ENCODE data around the gene GID8.
"Not testable (repeated sequence)": the region's sequence is repeated elsewhere in the genome, so short reads cannot be mapped to it uniquely, and the experiment has no call there.

GID8 gene

DNA sequence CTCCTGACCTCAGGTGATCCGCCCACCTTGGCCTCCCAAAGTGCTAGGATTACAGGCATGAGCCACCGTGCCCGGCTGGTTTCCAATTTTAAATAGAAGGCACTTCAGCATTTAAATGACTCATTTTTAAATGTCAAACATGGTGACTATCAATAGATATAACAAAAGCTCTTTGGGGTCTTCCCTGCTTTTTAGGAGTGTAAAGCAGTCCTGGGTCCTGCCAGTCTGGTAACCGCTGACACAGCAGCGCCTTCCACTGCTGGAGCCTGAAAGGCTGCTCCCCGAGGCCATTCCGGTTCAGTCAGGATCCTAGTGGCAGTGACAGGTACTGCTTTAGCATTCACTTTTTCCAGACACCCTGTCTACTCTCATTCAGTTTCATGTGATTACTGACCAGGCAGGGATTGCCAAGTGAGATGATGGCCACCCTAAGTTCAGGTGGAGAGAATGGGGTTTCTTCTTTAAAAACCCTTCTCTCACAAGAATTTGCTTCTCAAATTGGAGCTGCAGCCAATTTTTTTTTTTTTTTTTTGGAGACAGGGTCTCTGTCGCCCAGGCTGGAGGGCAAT, 16.7 kb upstream of the GID8 start:
- in situ Hi-C loops (cut with MboI; ENCODE audit: low sequenced_read_pairs): no loop called here

GRCh38 chr20:62922451-62922921, 15.5 kb upstream of the GID8 start:
- in situ Hi-C loops (cut with MboI; ENCODE audit: low sequenced_read_pairs): no loop called here

DNA sequence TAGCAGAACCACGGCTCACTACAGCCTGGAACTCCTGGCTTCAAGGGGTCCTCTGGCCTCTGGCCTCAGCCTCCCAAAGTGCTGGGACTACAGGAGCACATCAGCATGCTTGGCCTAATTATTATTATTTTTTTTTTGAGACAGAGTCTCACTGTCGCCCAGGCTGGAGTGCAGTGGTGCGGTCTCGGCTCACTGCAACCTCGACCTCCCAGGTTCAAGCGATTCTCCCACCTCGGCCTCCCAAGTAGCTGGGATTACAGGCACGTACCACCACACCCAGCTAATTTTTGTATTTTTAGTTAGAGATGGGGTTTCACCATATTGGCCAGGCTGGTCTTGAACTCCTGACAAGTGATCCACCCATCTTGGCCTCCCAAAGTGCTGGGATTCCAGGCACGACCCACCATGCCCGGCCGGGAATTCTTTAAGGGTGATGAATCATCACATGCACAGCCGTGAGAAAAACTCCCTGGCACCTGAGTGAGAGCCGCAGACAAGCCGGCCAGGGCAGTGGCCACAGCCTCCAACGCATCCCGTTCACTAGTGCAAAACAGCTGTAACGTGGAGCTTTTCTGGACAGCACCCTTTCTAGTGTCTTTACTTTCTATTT, 14.8 kb upstream of the GID8 start:
- in situ Hi-C loops (cut with MboI; ENCODE audit: low sequenced_read_pairs): not testable (repeated sequence)

DNA sequence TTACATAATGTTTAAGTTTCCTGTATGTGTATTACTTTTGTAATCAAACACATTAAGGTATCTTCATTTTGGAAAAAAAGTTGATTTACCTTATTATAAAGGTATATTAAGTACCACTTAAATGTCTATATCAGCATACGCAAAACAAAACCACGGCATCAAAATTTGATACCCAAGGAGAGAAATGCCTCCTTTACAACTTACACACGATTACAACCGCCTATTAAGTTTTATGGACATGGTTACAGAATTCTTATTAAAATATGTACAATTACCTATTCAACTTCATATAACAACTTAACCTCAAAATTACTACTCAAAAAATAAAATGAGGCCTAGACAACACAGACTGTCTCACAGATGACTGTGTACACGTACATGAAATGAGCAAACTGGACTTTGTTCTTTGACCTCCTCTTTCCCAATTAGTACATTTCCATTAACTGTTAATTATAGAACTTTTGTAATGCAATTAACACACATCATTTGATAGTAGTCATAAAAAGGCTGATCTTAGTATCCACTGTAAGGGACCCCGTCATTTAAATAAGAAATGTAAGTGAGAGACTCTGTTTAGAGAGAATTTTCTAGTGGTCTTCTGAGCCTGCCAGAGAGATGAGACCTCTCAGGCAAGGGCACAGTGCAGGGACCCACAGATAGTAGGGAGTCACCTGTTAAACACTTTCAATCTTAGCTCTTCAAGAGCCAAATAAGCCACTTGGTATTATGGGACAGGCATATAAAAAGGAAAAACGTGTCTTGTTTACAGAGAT, 14.1 kb upstream of the GID8 start:
- in situ Hi-C loops (cut with MboI; ENCODE audit: low sequenced_read_pairs): no loop called here

DNA sequence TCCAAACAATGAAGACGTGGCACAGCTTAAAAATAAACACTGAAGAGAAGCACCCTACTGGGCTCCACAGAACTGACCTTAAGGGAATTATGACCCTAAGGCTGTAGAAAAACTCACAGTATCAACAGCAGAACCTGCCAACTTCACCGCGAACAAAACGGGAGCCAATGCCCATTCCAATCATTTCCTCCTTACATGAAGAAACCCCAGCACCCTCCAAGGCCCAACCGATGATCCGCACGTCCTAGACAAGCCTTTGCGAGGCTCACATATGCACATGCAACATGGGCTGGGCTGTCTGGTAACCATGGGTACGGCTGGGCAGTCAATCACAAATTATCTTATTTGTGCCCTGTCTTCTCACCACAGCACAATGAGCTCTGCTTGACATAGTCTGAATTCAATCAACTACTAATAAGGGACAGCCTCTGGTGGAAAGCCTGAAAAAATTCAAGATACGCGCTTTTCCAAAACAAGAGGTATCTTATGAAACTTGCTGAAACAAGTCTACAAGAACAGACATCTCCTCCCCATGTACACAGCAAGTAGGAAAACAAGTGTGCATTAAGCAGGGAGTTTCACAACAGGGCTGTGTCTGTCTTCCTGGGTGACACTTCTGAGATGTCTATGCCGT, 13.4 kb upstream of the GID8 start:
- in situ Hi-C loops (cut with MboI; ENCODE audit: low sequenced_read_pairs): no loop called here

DNA sequence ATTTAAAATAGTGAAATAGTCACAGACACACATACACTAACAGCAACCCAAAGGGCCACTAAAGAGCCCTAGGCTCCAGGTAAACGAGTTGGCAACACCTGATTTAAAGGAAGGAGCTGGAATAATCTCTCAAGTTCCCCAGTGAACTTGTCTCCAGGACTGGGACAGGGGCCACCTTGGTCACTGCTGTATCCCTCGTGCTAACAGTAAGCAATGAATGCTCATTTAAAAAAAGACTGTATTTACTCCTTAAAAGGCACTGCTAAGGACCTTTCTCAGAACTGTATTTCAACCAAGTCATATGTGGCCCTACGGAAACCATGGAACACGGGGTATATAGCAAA, 12.9 kb upstream of the GID8 start:
- in situ Hi-C loops (cut with MboI; ENCODE audit: low sequenced_read_pairs): no loop called here

GRCh38 chr20:62925420-62926228, 12.3 kb upstream of the GID8 start:
- in situ Hi-C loops (cut with MboI; ENCODE audit: low sequenced_read_pairs): no loop called here

DNA sequence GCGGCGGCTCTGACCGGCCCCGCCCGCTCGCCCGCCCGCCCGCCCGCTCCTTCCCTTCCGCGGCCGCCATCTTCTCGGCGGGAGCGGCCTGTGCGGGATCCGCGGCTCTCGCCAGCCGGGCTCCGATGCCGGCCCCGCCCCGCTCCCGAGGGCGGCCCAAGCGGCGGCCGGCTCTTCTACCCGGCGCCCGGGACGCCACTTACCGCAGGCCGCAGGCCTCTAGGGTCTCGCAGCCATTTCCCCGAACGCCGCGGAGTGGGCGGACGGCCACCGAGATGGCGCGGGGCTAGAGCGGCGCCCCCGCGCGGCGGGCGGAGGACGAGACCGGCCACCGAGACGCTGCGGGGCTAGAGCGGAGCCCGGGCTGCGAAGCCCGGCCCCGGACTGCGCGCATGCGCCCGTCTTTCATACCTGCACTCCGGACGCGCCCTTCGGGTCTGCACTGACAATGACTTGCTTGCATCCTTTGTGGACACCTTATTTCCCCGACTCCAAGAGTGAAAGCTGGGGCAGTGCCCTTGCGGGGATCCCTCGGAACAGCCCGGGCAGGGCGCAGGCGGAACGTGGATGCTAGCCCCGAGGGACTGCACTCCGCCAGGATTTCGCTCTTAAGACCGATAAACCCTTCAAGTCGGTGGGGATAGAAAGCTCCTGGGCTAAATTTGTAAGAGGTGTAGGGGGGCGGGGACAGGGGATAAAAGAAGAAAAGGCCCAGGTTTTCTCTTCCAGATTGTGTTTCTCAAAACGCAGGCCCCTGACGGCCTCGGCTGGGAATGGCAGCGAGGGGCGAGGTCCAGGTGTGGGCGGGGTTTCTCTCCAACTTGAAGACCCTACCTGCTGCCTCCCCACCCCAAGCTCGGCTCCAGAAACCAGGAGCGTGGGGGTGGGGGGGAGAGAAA, 11.5 kb upstream of the GID8 start, which contains the start of gene DIDO1:
TSS of gene DIDO1 (minus strand) at position 277 of the 899 bp plus-strand sequence.
- in situ Hi-C loops (cut with MboI; ENCODE audit: low sequenced_read_pairs): no loop called here

DNA sequence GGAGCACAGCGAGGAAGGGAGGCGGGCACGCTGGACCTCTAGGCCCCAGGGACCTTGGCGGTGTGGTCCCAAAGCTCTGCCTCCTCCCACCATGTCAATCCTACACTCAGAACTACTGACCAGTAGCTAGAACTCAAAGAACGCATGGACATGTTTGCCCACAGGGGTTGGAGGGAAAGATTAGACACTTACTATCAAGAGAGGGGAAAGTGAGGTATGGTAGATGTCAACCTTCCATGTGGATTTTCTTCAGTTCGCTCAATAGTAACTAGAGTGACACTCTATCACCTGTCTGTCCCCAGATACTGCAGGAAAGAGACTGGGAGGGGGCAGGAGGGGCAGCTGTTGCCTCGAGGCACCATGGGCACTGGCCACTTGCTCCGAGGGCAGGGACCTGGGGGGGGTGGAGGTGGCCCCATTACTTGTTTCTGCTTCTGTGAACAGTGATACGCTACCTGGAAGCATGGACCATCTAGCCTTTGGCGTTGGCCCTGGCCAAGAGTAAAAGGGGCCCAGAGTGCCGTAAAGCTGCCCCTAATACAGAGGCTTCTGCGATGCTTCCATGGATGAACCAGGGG, 10.7 kb upstream of the GID8 start:
- in situ Hi-C loops (cut with MboI; ENCODE audit: low sequenced_read_pairs): no loop called here

DNA sequence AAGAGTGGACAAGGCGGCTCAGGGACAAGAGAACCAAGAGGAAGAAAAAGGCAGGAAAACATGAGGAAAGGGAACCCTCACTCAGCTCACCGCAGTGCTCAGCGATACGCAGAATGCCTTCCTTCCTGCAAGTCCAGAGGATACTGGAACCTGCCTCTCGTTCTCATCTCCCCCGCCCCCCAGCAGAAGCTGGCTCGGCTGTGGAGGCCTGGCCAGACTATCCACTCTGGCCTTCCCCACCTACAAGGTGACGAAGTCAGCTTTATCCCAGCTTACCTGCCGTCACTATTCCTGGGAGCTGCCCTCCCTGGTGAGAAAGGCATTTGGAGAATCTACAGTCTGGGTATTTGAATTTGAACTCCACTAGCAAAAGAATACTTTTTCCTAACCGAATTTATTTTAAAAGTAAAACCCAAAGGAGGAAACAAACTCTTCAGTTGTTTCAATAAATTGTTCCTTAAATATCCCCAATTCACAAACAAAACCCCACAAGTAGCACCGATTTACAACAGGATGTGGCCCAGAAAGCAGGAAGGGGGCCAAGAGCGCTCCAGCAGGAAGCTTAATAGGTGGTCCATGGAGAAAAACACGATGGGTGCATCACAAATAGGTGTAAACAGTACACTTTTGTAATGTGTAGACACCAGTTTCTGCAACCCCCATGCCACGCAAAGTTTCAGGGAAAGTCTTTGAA, 9.6 kb upstream of the GID8 start:
- in situ Hi-C loops (cut with MboI; ENCODE audit: low sequenced_read_pairs): no loop called here

DNA sequence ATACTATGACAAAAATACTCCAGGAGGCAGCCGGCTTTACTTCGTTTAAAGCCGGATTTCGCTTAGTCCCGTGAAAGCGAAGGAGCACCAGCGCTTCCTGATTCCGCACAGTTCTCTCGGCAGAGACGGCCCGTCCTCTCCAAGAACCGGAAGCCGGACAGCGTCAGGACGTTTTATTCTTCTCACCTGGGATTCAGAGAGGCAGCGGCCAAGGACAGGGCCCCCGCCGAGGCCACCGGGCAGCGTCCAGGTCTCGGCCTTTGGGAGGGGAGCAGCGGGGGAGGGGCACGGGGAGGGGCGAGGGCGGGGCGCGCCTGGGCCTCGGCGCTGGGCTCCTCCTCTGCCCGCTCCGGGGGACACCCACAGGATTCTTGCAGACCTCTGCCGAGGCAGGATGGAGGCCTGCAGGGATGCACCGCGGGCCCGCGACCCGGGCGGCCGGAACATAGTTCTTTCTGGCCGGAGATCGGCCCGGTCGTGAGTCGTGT, 8.9 kb upstream of the GID8 start:
- in situ Hi-C loops (cut with MboI; ENCODE audit: low sequenced_read_pairs): no loop called here

DNA sequence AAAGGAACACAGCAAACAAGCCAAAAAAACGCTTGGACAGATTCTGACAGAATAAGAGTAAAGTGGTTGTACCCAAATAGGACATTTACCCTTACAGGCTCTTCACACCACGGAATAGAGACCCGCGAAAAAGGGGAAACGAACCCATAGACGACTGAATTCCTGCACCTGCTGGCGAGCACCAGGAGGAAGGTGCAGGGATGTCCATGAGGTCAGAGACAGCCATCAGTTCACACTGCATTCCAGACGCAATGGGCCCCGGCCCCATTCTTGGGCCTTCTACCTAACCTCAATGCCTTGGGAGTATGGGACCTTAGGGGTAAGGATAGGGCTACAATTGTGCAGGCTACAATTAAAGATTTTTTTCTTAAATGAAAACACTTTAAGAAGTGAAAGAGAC, 6.5 kb upstream of the GID8 start:
- in situ Hi-C loops (cut with MboI; ENCODE audit: low sequenced_read_pairs): no loop called here

- in situ Hi-C loops (cut with MboI; ENCODE audit: low sequenced_read_pairs): no loop called here
Measured at GRCh38 chr20:62933966-62934365, 4.0 kb upstream of the GID8 start.

GRCh38 chr20:62935204-62935967, 2.6 kb upstream of the GID8 start:
- in situ Hi-C loops (cut with MboI; ENCODE audit: low sequenced_read_pairs): no loop called here

DNA sequence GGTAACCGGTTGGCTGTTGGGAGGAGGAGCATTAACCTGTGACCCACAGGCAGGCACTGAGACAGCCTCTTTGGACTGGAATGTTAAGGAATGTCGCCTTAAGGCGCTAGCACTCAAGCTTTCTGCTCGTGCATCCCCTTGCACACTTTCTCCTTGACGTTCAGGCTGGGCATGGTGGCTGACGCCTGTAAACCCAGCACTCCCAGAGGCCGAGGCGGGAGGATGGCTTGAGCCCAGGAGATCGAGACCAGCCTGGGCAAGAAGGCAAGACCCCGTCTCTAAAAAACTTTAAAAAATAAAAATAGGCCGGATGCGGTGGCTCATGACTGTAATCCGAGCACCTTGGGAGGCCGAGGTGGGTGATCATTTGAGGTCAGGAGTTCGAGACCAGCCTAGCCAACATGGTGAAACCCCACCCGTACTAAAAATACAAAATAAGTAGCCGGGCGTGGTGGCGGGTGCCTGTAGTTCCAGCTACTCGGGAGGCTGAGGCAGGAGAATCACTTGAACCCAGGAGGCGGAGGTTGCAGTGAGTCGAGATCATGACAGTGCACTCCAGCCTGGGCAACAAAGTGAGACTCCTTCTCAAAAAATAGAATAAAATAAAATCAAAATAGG, 1.9 kb upstream of the GID8 start:
- in situ Hi-C loops (cut with MboI; ENCODE audit: low sequenced_read_pairs): no loop called here

GRCh38 chr20:62937268-62938104, 461 bp upstream of the GID8 start:
- in situ Hi-C loops (cut with MboI; ENCODE audit: low sequenced_read_pairs): no loop called here

DNA sequence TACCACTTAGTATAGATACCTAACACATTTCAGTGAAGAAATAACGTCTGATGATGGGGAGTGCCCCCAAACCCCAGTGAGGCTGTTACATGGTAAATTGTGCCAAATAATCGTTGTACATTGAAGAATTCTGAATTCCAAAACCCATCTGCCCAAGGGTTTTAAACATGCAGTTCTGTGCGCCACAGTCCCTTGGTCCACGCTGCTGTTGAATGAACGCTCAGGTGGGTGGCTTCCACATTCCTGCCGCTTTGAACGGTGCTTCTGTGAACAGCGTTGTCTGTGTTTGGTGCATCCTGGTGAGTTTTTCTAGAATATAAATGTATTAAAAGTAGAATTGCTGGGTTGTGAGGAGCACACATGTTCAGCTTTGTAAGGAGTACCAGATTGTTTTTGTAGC, 2.9 kb downstream of the GID8 start:
- in situ Hi-C loops (cut with MboI; ENCODE audit: low sequenced_read_pairs): no loop called here
